HG03064 (cell line): ENCODE results near the gene TCP11.

Experiments used
- ATAC-seq: cut with Tn5 transposase; IDR thresholded peaks from one replicate; pipeline ENCODE4 v1.9.1; 2021; ENCODE audit warnings: low read depth; ENCODE audit not compliant: unreplicated experiment

Gene TCP11

DNA sequence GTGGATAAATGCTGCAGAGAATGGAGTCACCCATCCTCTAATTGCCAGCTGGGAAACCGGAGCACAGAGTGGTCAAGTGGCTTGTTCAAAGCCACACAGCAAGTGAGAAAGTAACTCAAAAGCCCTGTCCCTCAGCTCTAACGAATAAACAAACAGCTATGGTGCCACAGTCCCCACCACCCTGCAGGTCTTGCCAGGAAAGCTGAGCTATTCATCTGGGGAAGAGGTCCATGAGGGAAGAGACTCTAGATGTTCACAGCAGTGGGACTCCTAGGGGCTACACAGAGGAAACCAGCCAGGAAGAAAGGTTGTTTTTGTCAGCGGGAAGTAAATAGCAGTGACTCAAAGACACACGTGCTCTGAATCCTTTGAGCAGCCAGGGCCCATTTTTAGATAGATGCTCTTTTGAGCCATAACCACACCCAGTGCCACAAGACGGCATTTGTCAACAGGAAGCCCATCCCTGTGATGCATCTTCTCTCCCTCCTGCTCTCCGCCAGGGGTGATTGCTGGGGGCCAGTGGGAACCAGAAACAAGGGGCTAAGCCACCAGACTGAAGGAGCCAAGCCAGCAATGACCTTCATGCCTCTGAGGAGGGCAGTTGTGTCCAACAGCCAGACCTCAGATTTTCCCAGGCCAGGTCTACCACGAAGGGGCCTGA lies 32.4 kb upstream of the TCP11 start:
- no peak for ATAC-seq

DNA sequence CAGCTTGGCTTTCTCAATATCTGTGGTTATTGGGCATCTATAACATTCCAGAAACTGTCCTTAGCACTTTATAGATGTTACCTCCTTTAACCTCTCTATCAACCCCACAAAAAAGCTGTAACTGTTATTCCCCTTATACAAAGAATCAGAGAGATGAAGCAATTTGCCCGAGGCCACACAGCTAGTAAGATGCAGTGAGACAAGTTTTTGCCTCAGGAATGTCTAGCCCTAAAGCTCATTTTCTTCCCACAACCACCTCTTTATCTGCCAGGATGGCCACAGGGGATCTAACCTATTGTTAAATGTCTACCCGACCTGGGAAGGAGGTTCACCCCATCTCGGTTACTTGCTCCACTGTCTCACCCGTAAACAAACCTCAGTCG lies 31.9 kb upstream of the TCP11 start:
- ATAC-seq = no peak

DNA sequence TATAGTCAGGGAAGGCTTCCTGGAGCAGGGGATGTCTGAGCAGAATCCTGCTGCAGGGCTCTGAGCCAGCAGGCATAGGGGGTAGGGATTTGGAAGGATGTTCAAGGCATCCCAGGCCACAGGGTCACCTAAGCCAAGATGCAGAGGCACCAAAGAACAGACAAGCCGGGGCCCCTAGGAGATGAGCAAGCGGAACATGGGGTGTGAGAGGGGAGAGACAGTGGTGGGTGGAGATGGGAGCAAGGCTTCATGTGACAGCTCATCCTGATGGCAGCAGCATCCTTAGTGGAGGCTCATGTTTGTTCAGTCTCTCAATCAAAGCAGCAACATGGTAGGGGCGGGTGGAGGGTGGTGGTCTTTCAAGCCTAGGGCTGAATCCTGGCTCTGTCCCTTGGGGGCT lies 29.8 kb upstream of the TCP11 start:
- ATAC-seq = no peak

DNA sequence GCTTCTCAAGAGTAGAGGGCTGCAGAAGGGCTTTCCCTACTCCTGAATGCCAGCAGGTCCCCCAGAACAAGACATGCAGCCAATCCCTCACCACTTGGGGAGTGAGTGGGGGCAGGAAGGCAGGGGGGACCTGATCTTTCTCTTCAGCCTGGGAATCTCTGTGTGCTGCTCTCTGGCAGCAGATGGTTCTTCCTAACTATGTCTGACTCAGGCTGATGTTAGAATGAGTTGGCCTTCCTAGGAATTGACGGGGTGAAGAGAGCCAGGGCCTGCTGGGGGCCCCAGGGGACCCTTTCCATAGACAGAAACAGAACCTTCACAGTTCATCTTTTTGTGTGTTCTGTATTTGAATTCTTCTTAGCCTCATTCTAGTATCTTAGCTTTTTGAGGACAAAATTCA lies 29.0 kb upstream of the TCP11 start:
- ATAC-seq = no peak

DNA sequence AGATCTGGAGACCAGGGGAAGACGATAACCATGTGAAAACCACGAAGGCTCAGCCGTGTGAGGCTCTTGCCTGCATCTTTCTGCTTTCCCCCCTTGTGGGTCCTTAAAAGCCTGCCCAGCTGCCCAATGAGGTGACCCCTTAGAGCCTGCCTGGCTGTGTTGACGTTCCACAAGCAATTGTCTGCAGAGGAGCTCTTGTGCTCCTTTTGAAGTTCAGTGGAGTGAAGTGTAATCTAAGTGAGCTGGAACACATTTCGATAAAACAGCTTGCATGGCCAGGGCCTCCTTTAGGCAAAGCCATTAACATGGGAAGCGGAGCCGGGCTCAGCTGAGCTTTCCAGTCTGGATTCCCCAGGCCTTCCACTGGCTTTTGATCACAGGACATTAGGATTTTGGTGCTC lies 27.3 kb upstream of the TCP11 start:
- no peak for ATAC-seq

DNA sequence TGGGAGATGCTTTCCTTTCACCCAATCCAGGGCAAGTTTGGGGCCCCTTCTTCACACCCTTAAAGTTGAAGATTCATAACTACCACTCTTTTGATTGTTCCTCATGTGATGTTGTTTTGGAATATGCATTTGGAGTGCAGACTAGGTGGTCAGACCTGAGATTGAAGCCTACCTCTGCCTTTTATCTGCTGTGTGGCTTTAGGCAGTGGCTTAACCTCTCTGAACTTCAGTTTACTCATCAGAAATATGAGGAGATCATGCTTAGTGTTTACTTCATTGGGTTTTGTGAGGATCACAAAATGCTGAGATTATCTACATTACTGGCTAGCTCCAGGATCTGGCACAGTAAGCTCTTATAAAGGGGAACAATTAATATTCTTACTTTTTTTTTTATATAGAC lies 26.4 kb upstream of the TCP11 start:
- ATAC-seq = no peak

DNA sequence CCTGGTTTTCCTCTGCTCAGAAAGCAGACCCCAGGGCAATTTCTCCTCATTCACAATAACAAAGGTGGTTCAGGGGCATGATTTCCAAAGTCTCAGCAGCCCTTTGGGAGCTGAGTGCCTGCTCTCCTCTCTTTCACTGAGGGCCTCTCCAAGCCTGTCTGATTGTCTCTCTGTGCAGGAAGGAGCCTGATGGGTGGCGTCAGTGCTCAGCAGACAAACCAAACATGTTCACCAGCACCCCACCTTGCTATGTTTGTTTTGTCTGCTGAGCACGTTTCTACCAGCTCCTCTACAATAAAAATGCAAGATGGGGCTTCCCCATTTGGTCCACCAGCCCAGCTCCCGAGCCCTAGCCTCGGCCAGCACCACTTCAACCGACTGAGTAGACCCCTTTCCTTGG lies 25.4 kb upstream of the TCP11 start:
- ATAC-seq = no peak

DNA sequence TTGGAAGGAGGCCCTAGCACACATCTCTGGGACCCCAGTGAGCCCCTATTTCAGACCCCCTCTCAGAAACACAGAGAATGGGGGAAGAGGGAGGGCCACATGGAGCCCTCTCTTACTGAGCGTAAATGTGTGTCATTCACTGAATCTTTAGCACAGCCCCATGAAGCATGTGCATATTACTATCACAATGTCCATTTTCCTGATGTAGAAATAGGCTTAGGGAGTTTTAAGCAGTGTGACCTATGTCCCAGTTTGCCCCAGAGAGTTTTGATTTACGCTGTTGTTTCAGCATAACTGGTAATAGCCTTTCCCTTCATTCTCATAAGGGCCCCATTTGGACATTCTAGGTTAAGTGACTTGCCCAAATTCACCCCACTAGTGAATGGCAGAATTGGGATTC lies 25.0 kb upstream of the TCP11 start:
- ATAC-seq = no peak

DNA sequence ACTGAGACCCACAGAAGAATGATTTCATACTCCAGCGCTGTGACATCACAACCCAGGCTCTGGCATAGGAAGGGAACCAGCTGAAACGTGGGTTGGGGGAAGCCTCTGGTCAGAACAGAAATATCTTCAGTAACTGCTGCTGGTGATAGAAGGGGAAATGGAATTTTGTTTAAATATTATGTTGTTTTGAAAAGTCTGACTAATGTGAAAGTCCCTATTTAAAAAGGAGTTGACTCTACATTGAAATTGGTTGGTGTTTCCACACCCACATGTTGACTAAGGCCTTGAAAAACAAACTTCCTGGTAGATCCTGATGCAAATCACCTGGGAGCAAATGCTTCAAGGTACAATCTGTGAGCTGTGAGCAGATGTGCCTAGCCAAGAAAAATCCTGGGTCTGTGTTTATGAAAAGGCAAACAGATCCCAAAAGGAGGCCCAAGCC lies 24.5 kb upstream of the TCP11 start:
- no peak for ATAC-seq

DNA sequence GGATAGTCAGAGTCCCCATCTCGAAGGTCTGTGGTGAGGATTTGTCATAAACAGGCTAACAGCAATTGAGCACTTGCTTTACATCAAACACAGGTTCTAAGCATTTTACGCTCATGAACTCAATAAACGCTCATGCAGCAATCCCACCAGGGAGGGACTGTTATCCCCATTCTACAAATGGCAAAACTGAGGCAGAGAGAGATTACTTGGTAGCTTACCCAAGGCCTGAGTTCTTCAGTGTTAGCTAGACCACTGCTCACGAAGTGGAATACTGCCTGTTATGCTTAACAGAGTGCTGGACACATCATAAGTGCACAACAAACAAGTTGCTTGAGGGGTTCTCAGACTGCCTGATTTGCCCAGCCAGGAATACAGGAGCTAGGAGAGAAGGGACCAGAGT lies 23.7 kb upstream of the TCP11 start:
- no peak for ATAC-seq

DNA sequence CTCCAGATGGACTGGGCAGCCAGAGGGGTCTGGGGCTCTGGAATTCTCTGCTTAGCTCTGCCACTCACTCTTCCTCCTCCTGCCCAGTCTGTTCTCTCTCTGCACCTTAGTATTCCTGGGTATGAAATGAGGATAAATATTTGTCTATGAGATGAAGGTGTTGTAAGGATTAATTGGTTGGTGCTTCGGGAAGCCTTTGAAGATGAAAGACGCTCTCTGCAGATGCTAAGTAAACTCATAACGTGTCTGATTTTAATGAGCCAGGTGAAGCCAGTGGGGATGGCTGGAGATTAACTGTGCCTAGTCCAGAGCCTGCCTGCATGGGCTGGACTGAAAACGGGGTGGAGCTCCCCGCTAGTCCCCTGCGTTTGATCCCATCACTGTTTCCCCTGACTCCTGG lies 23.1 kb upstream of the TCP11 start:
- ATAC-seq = no peak

DNA sequence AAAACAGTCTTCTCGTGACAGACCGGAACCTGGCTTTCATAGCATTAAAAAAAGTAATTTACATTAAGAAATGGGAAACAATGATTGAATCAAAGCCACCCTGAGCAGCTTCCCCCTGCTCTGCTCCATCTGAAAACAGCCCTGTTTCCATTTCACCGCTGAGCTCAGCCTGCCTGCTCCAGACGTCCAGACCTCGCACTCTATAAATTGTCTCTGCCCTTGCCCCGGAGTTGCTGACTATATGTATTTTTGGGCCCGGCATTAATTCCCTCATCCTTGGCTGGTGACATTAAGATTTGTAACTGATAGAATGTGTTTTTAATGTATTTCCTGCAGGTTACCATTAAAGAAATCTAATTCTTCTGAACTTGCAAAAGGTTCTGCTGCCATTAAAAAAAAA lies 22.7 kb upstream of the TCP11 start:
- no peak for ATAC-seq

DNA sequence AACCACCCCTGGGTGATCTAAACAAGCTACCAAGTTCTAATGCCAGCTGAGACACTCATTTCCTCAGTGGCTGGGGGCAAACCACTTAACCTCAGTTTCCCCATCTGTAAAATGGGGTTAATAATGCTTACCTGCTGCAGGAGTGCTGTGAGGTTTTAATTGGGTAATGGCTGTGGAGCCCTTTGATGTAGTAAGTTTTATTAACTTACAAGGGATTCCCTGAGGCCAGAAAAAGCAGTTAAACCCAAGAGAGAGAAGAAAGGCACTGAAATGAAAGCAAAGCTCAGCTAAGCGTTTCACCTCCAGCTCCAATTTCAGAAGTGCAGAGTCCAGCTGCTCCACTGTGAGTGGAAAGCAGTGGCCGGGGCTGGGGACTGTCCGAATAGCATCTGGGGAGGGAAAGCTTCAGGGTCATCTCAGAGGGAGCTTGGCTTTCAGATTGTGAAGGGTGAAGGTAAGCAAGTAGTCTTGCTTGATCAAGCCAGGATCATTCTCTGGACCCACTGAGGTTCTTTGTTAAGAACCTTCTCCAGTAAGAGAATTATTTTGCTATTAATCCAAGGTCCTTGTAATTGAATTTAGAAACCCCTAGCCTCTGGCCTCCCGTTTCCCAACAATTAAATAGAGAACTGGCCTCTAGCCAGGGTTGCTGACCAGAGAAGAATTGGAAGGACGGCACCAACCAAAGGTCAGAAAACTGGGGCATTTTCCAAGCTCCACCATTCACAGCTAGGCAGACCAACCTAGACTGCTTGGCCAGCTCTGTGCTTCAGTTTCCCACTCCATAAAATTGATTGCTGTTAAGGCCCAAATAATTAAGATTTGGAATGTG lies 20.9 kb upstream of the TCP11 start:
- ATAC-seq = no peak

DNA sequence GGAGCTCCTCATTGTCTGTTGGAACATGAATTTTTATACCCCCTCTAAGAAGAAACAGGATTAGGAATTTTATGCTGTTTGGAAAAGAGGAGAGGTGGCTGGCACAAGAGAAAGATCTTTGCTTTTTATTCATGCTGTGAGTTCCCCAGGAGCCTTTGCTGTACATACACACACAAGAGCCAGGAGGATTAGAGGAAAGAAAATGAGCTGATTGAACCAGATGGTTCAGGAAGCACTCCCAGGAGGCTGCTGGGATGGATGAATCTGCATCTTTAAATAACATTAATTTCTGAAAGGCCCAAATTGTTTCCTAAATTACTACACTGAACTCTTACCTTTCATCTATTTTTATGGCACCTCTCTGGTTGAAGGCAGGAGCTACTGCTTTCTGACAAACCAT lies 20.1 kb upstream of the TCP11 start:
- no peak for ATAC-seq

DNA sequence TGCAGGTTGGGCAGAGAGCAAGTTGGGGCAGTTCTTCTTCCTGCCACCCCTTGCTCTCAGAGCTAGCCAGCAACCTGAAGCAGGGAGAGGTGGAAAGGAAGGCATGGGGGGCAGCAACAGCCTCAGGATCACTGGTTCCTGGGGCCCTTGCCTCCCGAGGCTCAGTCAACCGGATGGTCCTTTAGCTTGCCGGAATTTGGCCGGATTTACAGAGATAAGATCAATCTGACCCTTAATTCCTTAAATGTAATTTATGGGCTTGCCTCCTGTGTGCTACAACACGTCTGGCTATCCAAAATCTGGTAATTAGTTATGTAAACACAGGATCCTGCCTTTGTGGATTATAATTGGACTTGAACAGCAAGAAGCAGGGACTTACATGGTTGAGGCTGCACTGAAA lies 19.5 kb upstream of the TCP11 start:
- ATAC-seq = no peak

DNA sequence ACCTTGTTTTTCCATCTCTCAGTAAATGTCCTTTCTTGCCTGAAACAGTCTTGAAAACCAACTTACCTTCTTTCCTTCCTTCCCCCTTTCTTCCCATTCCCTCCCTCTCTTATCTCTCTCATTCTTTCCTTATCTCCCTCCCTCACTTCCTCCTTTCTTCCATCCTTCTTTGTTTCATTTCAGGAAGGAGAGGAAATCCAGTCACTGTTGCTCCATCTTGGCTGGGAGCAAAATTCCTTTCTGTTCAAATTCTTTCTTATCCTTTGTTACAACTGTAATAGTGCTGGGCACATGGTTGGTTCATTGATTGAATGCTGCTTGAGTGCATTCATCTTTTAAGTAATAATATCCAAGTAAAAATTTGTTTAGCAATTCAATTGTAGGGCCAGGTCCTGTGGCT lies 17.4 kb upstream of the TCP11 start:
- no peak for ATAC-seq

DNA sequence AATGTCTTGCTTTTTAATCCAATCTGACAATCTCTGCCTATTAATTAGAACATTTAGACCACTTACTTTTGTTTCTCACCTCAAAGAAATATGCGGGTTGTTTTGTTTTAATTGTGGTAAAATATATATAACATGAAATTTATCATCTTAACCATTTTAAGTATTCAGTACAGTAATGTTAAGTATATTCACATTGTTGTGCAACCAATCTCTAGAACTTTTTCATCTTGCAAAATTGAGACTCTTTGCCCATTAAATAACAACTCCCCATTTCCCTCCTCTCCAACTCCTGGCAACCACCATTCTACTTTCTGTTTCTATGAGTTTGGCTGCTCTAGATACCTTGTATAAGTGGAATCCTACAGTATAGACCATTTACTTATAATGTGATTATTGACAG lies 13.8 kb upstream of the TCP11 start:
- ATAC-seq = no peak

DNA sequence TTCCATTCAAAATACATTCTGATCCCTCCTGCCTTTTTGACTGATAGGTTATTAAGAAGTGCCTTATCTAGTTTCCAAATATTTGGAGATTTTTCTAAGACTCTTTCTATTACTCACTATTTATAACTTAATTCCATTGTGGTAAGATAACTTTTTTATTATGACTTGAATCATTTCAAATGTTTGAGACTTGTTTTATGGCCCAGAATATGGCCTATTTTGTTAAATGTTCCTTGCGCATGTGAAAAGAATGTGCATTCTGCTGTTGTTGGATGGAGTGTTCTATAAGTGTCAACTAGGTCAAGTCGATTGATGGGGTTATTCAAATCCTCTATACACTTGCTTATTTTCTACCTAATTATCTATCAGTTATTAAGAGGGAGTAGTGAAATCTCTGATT lies 13.1 kb upstream of the TCP11 start:
- ATAC-seq = no peak

DNA sequence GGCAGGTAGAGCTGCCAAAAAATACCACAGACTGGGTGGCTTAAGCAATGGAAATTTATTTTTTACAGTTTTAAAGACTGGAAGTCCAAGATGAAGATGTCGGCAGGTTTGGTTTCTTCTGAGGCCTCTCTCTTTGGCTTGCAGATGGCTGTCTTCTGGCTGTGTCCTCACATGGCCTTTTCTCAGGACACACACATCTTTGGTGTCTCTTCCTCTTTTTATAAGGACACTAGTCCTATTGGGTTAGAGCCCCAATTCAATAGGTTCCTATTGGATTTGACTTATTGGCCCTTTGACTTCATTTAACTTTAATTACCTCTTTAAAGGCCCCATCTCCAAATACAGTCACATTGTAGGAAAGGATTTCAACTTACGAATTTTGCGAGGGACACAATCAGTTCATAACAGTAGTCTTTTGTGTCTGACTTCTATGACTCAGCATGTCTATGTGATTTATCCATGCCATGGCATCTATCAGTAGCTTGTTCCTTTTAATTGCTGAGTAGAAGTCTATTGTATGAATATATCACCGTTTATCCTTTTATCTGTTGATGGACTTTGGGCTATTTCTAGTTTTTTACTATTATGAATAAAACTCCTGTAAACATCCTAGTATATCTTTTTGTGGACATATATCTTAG lies 11.0 kb upstream of the TCP11 start:
- no peak for ATAC-seq

DNA sequence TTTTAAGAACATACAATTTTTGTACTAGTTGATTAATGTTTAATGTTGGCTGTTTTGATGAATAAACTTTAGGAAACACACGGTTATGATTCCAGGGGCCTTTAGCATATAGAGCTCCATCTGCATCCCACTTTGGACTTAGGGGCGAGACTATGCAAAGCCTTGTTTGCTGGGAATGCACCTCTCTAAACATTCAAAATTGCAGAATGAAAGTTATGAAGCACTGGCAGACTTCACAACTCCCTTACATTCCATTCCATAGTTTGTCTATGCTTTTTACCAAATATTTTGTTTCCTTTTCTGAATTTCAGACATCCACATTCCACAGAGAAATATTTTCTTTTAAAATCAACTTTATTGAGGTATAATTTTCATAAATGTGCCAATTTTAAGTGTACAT lies 10.3 kb upstream of the TCP11 start:
- ATAC-seq = no peak

DNA sequence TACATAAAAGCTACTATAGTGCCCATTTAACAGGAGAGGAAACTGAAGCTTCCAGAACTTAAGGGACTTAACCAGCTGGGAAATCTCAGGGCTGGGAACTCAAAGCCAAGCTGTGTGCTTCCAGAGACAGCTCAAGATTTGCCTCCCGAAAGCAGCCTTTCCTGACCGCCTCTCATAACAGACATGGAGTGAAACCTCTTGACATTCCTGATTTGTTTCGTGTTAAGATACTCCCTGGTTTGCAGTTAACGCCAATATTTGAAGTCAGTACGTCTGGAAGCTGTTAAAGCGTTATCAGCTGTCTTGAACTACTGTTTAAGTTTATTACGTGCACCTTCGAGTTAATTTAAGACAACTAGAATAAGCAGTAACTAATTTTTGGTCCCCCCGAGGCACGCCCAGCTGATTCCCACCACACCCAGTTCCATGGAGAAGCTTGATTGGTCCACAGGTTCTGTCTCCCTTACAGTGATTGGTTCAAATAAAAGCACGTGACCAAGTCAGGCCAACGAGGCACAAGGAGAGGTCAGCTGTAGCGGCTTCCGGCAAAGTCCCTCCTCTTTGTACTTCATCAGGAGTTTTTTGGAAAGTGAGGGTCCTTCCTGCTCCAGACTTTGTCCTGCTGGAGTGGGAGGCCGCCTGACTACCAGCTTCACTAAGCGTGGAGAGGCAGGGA lies 8.9 kb upstream of the TCP11 start:
- no peak for ATAC-seq
